ENCODE measurements around the gene AMPH. TPM values are rescaled to one million over a fixed set of nuclear protein-coding genes. Genes with fewer than 3 reads are reported as not detected.
"Not testable (repeated sequence)": the region's sequence is repeated elsewhere in the genome, so short reads cannot be mapped to it uniquely, and the experiment has no call there.

AMPH gene
- total and polyA plus RNA-seq, 9 of the 15 experiments (the other 6 are each of a cell fraction or from before 2014, with no cell fraction given), result 0.03 to 0.35 TPM; not detected in 7

DNA sequence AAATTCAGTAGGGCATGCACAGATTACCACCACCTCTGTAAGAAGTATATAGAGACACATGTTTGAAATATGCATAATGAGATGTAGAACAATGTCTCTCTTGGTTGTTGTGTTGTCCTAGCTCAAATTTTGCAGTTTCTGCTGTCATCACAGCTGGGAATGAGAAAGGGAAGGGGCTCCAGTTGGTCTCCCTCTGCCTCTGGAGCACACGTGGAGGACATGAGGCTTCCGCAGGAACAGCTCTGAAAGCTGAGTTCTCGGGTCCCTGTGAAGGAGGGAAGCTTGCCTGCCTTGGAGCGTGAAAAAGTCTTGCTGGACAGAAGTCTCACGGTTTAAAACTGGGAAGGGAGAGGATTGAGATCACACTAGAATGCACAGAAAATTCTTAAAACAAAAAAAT lies 289.0 kb downstream of the AMPH start (continued):
- TF ChIP-seq, protein P1, sequence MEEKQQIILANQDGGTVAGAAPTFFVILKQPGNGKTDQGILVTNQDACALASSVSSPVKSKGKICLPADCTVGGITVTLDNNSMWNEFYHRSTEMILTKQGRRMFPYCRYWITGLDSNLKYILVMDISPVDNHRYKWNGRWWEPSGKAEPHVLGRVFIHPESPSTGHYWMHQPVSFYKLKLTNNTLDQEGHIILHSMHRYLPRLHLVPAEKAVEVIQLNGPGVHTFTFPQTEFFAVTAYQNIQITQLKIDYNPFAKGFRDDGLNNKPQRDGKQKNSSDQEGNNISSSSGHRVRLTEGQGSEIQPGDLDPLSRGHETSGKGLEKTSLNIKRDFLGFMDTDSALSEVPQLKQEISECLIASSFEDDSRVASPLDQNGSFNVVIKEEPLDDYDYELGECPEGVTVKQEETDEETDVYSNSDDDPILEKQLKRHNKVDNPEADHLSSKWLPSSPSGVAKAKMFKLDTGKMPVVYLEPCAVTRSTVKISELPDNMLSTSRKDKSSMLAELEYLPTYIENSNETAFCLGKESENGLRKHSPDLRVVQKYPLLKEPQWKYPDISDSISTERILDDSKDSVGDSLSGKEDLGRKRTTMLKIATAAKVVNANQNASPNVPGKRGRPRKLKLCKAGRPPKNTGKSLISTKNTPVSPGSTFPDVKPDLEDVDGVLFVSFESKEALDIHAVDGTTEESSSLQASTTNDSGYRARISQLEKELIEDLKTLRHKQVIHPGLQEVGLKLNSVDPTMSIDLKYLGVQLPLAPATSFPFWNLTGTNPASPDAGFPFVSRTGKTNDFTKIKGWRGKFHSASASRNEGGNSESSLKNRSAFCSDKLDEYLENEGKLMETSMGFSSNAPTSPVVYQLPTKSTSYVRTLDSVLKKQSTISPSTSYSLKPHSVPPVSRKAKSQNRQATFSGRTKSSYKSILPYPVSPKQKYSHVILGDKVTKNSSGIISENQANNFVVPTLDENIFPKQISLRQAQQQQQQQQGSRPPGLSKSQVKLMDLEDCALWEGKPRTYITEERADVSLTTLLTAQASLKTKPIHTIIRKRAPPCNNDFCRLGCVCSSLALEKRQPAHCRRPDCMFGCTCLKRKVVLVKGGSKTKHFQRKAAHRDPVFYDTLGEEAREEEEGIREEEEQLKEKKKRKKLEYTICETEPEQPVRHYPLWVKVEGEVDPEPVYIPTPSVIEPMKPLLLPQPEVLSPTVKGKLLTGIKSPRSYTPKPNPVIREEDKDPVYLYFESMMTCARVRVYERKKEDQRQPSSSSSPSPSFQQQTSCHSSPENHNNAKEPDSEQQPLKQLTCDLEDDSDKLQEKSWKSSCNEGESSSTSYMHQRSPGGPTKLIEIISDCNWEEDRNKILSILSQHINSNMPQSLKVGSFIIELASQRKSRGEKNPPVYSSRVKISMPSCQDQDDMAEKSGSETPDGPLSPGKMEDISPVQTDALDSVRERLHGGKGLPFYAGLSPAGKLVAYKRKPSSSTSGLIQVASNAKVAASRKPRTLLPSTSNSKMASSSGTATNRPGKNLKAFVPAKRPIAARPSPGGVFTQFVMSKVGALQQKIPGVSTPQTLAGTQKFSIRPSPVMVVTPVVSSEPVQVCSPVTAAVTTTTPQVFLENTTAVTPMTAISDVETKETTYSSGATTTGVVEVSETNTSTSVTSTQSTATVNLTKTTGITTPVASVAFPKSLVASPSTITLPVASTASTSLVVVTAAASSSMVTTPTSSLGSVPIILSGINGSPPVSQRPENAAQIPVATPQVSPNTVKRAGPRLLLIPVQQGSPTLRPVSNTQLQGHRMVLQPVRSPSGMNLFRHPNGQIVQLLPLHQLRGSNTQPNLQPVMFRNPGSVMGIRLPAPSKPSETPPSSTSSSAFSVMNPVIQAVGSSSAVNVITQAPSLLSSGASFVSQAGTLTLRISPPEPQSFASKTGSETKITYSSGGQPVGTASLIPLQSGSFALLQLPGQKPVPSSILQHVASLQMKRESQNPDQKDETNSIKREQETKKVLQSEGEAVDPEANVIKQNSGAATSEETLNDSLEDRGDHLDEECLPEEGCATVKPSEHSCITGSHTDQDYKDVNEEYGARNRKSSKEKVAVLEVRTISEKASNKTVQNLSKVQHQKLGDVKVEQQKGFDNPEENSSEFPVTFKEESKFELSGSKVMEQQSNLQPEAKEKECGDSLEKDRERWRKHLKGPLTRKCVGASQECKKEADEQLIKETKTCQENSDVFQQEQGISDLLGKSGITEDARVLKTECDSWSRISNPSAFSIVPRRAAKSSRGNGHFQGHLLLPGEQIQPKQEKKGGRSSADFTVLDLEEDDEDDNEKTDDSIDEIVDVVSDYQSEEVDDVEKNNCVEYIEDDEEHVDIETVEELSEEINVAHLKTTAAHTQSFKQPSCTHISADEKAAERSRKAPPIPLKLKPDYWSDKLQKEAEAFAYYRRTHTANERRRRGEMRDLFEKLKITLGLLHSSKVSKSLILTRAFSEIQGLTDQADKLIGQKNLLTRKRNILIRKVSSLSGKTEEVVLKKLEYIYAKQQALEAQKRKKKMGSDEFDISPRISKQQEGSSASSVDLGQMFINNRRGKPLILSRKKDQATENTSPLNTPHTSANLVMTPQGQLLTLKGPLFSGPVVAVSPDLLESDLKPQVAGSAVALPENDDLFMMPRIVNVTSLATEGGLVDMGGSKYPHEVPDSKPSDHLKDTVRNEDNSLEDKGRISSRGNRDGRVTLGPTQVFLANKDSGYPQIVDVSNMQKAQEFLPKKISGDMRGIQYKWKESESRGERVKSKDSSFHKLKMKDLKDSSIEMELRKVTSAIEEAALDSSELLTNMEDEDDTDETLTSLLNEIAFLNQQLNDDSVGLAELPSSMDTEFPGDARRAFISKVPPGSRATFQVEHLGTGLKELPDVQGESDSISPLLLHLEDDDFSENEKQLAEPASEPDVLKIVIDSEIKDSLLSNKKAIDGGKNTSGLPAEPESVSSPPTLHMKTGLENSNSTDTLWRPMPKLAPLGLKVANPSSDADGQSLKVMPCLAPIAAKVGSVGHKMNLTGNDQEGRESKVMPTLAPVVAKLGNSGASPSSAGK (IDR thresholded peaks at IDR 0.05), result peak; percentile 77
- TF ChIP-seq, protein P2, sequence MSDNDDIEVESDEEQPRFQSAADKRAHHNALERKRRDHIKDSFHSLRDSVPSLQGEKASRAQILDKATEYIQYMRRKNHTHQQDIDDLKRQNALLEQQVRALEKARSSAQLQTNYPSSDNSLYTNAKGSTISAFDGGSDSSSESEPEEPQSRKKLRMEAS (CRISPR knock-in tag; IDR thresholded peaks at IDR 0.05), result peak; percentile 61
- TF ChIP-seq EP400 (IDR thresholded peaks at IDR 0.05) (peak; percentile 57; the same call in 1 of the 2 replicates), HDAC1 (IDR thresholded peaks at IDR 0.05) (peak in 1 of 2 experiments; percentile 66; a peak in 1 of 4 replicates), MYC (IDR thresholded peaks at IDR 0.05; ENCODE audit: low read depth, low read length) (peak; percentile 84), NKRF (IDR thresholded peaks at IDR 0.05; ENCODE audit: borderline replicate concordance) (peak; percentile 73), E2F6 (IDR thresholded peaks at IDR 0.05; ENCODE audit: borderline replicate concordance in 1 of 2, extremely low read depth in 1 of 2, insufficient read depth in 1 of 2, insufficient read length in 1 of 2, low read depth in 1 of 2, low read length in 1 of 2, poor library complexity in 1 of 2, severe bottlenecking in 1 of 2) (peak; percentile 23 to 55), L3MBTL2 (IDR thresholded peaks at IDR 0.05) (peak; percentile 52)
- not testable (repeated sequence) for TF ChIP-seq MYC (CRISPR knock-in tag; IDR thresholded peaks at IDR 0.05; ENCODE audit: borderline replicate concordance, low read depth)

Measured in K562 (cell line).